SW 1271 (cell line): ENCODE data around the gene ACBD5.

Source experiments
- DNase-seq, 2 experiments: peaks; one replicate each; lab custom pipeline; 2025; lab: John Stamatoyannopoulos, UW

ACBD5 gene

DNA sequence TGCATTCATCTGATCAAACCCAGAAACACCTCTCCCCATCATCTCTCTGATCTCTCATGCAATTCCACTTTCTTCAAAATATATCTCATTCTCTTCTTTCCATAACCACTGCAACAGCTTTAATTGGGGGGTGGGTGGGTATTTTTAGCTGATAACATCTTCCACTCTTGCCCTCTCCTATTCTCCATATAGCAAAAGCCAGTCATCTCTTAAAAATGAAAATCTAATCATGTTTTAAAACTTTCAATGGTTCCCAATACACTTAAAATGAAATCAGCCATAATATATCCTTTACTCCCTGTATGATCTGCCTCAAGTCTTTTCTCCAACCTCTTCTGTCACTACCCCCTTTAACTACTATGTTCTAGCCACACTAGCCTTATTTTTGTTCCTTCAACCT lies 87.9 kb downstream of the ACBD5 start:
- no peak for DNase-seq

DNA sequence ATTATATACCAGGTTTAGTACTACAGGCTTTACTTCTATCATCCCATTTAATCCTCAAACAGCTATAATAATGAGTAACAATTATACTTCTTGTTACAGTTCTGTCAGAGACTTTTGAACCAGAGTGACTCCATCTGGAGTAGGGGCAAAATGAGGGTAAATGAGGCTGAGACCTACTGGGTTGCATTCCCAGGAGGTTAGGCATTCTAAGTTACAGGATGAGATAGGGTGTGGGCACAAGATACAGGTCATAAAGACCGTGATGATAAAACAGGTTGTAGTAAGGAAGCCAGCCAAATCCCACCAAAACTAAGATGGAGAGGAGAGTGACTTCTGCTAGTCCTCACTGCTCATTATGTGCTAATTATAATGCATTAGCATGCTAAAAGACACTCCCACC lies 90.3 kb downstream of the ACBD5 start:
- no peak for DNase-seq

DNA sequence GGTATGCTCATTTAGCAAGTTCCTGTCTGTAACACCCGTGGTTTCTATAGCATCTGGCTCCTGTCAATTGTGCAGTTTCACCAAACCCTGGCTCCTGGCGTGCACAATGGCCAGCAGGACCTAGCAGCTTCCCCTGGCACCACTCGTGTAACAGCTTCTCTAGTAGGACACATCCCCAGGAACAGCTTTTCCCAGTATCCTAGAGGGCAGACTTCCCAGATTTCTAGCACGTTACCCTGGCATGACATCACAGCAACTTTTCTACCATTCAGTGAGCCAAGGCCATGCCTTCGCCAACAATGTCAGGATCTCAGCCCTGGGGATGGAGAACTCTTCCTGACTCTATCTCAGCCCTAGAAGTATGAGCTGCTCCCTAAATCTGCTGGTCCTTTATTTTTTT lies 92.9 kb downstream of the ACBD5 start:
- DNase-seq: no peak

DNA sequence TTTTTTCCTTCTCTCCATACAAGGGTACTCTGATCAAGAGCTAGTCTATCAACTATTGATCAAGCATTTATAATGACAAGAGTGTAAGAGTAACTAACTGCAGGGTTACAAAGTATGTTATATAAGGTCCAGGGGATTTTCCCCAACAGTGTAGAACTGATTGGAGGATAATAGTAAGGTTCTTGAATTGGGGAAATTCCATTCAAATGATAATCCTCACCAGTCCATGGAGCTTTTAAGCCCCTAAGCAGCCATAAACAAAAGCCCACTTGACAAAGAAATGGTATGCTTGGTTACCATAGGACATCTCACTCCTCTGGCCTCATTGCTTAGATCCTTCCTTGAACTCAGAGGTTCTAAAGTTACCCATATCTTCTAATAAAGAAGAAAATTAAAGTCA lies 94.7 kb downstream of the ACBD5 start:
- DNase-seq: no peak
